Measurements from ENCODE around the gene DOCK2.

Gene DOCK2

GRCh38 chr5:170111088-170111785 is 474.2 kb downstream of the DOCK2 start:
- Mint-ChIP-seq H3K27me3 (no peaks in the 10 kb centered on the region), H3K4me3 (no peak overlapping the region), H3K4me1 (no peaks in the 10 kb centered on the region), H3K9me3 (no peaks in the 10 kb centered on the region), H3K27ac (no peak overlapping the region), H3K36me3 (ENCODE audit: low read depth) (no peaks in the 10 kb centered on the region)
- DNase-seq (no peak), ATAC-seq (no peak)

- ATAC-seq = no peak
- Mint-ChIP-seq H3K27me3 (no peaks in the 10 kb centered on the region), H3K36me3 (ENCODE audit: low read depth) (no peaks in the 10 kb centered on the region)
Measured at GRCh38 chr5:170112876-170113521, 475.9 kb downstream of the DOCK2 start.

GRCh38 chr5:170113522-170113900 is 476.4 kb downstream of the DOCK2 start:
- no peak overlapping the region for H3K4me3 Mint-ChIP-seq
- no peak for ATAC-seq
- DNase-seq = no peak
- no peaks in the 10 kb centered on the region for H3K9me3 Mint-ChIP-seq
- H3K4me1 Mint-ChIP-seq = no peaks in the 10 kb centered on the region
- no peak overlapping the region for H3K27ac Mint-ChIP-seq
- H3K27me3 Mint-ChIP-seq = no peaks in the 10 kb centered on the region
- H3K36me3 Mint-ChIP-seq (ENCODE audit: low read depth) = no peaks in the 10 kb centered on the region

More at GRCh38 chr5:170112876-170113521, 475.9 kb downstream of the DOCK2 start:
- no peak overlapping the region for H3K27ac Mint-ChIP-seq
- DNase-seq = no peak
- no peak overlapping the region for H3K4me3 Mint-ChIP-seq
- no peaks in the 10 kb centered on the region for H3K4me1 Mint-ChIP-seq
- no peaks in the 10 kb centered on the region for H3K9me3 Mint-ChIP-seq

- no peaks in the 10 kb centered on the region for H3K9me3 Mint-ChIP-seq
- no peaks in the 10 kb centered on the region for H3K27me3 Mint-ChIP-seq
- H3K27ac Mint-ChIP-seq = no peak overlapping the region
- no peak for DNase-seq
- no peak for ATAC-seq
- H3K4me3 Mint-ChIP-seq = no peak overlapping the region
- H3K4me1 Mint-ChIP-seq = no peaks in the 10 kb centered on the region
- no peaks in the 10 kb centered on the region for H3K36me3 Mint-ChIP-seq (ENCODE audit: low read depth)
Measured at GRCh38 chr5:170114271-170114670, 477.2 kb downstream of the DOCK2 start.

- H3K27ac Mint-ChIP-seq = no peak overlapping the region
- no peaks in the 10 kb centered on the region for H3K9me3 Mint-ChIP-seq
- ATAC-seq = no peak
- no peak for DNase-seq
- H3K27me3 Mint-ChIP-seq = peaks cover 1% of the 10 kb centered on the region
- H3K4me3 Mint-ChIP-seq = no peak overlapping the region
- no peaks in the 10 kb centered on the region for H3K4me1 Mint-ChIP-seq
- no peaks in the 10 kb centered on the region for H3K36me3 Mint-ChIP-seq (ENCODE audit: low read depth)
Measured at GRCh38 chr5:170115925-170116324, 478.9 kb downstream of the DOCK2 start.

GRCh38 chr5:170117736-170118135 is 480.7 kb downstream of the DOCK2 start:
- no peaks in the 10 kb centered on the region for H3K9me3 Mint-ChIP-seq
- DNase-seq = no peak
- H3K4me1 Mint-ChIP-seq = no peaks in the 10 kb centered on the region
- H3K4me3 Mint-ChIP-seq = no peak overlapping the region
- H3K27ac Mint-ChIP-seq = no peak overlapping the region
- H3K27me3 Mint-ChIP-seq = peaks cover 9% of the 10 kb centered on the region
- no peaks in the 10 kb centered on the region for H3K36me3 Mint-ChIP-seq (ENCODE audit: low read depth)
- ATAC-seq = no peak

- Mint-ChIP-seq H3K4me3 (no peak overlapping the region), H3K4me1 (no peaks in the 10 kb centered on the region), H3K27ac (no peak overlapping the region), H3K27me3 (peaks cover 9% of the 10 kb centered on the region), H3K36me3 (ENCODE audit: low read depth) (no peaks in the 10 kb centered on the region), H3K9me3 (peaks cover 4% of the 10 kb centered on the region)
- ATAC-seq = no peak
- DNase-seq = no peak
Measured at GRCh38 chr5:170120576-170120975, 483.5 kb downstream of the DOCK2 start.

- Mint-ChIP-seq H3K27ac (no peak overlapping the region), H3K9me3 (peaks cover 12% of the 10 kb centered on the region), H3K36me3 (ENCODE audit: low read depth) (peaks cover 4% of the 10 kb centered on the region), H3K4me1 (no peaks in the 10 kb centered on the region), H3K27me3 (peaks cover 15% of the 10 kb centered on the region), H3K4me3 (no peak overlapping the region)
- ATAC-seq = no peak
- no peak for DNase-seq
Measured at GRCh38 chr5:170121321-170121720, 484.2 kb downstream of the DOCK2 start.

GRCh38 chr5:170126061-170126460 is 489.0 kb downstream of the DOCK2 start:
- Mint-ChIP-seq H3K36me3 (ENCODE audit: low read depth) (peaks cover 6% of the 10 kb centered on the region), H3K4me3 (no peak overlapping the region), H3K4me1 (no peaks in the 10 kb centered on the region), H3K27ac (no peak overlapping the region), H3K9me3 (peaks cover 23% of the 10 kb centered on the region), H3K27me3 (peaks cover 28% of the 10 kb centered on the region)
- ATAC-seq (no peak), DNase-seq (no peak)

GRCh38 chr5:170126626-170127025 is 489.6 kb downstream of the DOCK2 start:
- Mint-ChIP-seq H3K27ac (no peak overlapping the region), H3K27me3 (peaks cover 24% of the 10 kb centered on the region), H3K4me3 (no peak overlapping the region), H3K9me3 (peaks cover 23% of the 10 kb centered on the region), H3K36me3 (ENCODE audit: low read depth) (peaks cover 6% of the 10 kb centered on the region), H3K4me1 (no peaks in the 10 kb centered on the region)
- DNase-seq (no peak), ATAC-seq (no peak)

- H3K9me3 Mint-ChIP-seq = peaks cover 12% of the 10 kb centered on the region
- no peak overlapping the region for H3K27ac Mint-ChIP-seq
- no peak overlapping the region for H3K4me3 Mint-ChIP-seq
- DNase-seq (no peak), ATAC-seq (no peak)
- peaks cover 3% of the 10 kb centered on the region for H3K36me3 Mint-ChIP-seq (ENCODE audit: low read depth)
- no peaks in the 10 kb centered on the region for H3K4me1 Mint-ChIP-seq
- peaks cover 19% of the 10 kb centered on the region for H3K27me3 Mint-ChIP-seq
Measured at GRCh38 chr5:170131235-170131634, 494.2 kb downstream of the DOCK2 start.

- H3K27me3 Mint-ChIP-seq = peaks cover 13% of the 10 kb centered on the region
- no peak overlapping the region for H3K27ac Mint-ChIP-seq
- H3K36me3 Mint-ChIP-seq (ENCODE audit: low read depth) = no peaks in the 10 kb centered on the region
- peaks cover under 1% of the 10 kb centered on the region for H3K9me3 Mint-ChIP-seq
- DNase-seq = no peak
- H3K4me3 Mint-ChIP-seq = no peak overlapping the region
- ATAC-seq = no peak
- H3K4me1 Mint-ChIP-seq = no peaks in the 10 kb centered on the region
Measured at GRCh38 chr5:170132269-170132975, 495.3 kb downstream of the DOCK2 start.

Measured in activated naive CD8-positive, alpha-beta T cell treated with anti-CD3 and anti-CD28 coated beads, Interleukin-2, amount 50 U/mL, for 24 hours (primary cell).